CD14-positive monocyte (primary cell): ENCODE results near the gene C1QTNF5. TPM values are rescaled to one million over a fixed set of nuclear protein-coding genes. Genes with fewer than 3 reads are reported as not detected.

Experiments
- DNase-seq, 3 donors: peaks; one replicate each; pipeline ENCODE4 v3.0.0-alpha.2; 2011 to 2022
- H2AFZ ChIP-seq: 2 replicates; pipeline ENCODE4 v1.6.0; 2012; ENCODE audit warnings: mild to moderate bottlenecking, low read depth, low read length, inconsistent platforms; ENCODE audit not compliant: insufficient read depth, poor library complexity, severe bottlenecking
- H3K27ac ChIP-seq, 2 donors: 1 replicate in 1 of 2; 2 replicates in 1 of 2; pipeline ENCODE4 v1.5.1; 2012 to 2013; ENCODE audit warnings: low read length in 2 of 2, control low read depth in 1 of 2, inconsistent platforms in 1 of 2, low read depth in 1 of 2, mild to moderate bottlenecking in 1 of 2
- H3K27me3 ChIP-seq, 2 donors: one replicate each; pipeline versions ENCODE4 v1.6.0 to v1.6.1; 2011 to 2013; ENCODE audit warnings: low read length in 2 of 2; ENCODE audit not compliant: control insufficient read depth in 2 of 2, insufficient read depth in 2 of 2
- H3K36me3 ChIP-seq, 2 donors: replicated peaks in 1 of 2; 1 replicate in 1 of 2; 2 replicates in 1 of 2; pipeline versions ENCODE4 v1.5.1 to v1.6.1; 2012 to 2013; ENCODE audit warnings: low read length in 2 of 2, control low read depth in 1 of 2, inconsistent platforms in 1 of 2, mild to moderate bottlenecking in 1 of 2; ENCODE audit not compliant: insufficient read depth in 2 of 2, control insufficient read depth in 1 of 2
- H3K4me1 ChIP-seq, 2 donors: 1 replicate in 1 of 2; 2 replicates in 1 of 2; pipeline versions ENCODE4 v1.5.1 to v1.6.1; 2012 to 2013; ENCODE audit warnings: low read length in 2 of 2, control low read depth in 1 of 2, inconsistent platforms in 1 of 2, mild to moderate bottlenecking in 1 of 2, moderate library complexity in 1 of 2; ENCODE audit not compliant: insufficient read depth in 2 of 2, control insufficient read depth in 1 of 2
- H3K4me2 ChIP-seq: replicated peaks from 2 replicates; pipeline ENCODE3; 2012; ENCODE audit warnings: low read length, moderate library complexity, mild to moderate bottlenecking; ENCODE audit not compliant: poor library complexity, severe bottlenecking; ENCODE audit errors: extremely low read depth
- H3K4me3 ChIP-seq, 3 experiments: fragments of 200-600 bp in 1 of 3; sonication (generic) in 1 of 3; replicated peaks in 1 of 3; 1 replicate in 2 of 3; 2 replicates in 1 of 3; pipeline ENCODE4 v1.5.1; 2011 to 2013; ENCODE audit warnings: low read length in 3 of 3, mild to moderate bottlenecking in 3 of 3, control low read depth in 2 of 3, low read depth in 2 of 3, inconsistent platforms in 1 of 3, moderate library complexity in 1 of 3
- H3K79me2 ChIP-seq: 2 replicates; pipeline ENCODE4 v1.6.0; 2012; ENCODE audit warnings: mild to moderate bottlenecking, control low read depth, inconsistent platforms, low read length, moderate library complexity; ENCODE audit not compliant: insufficient read depth
- H3K9ac ChIP-seq: 2 replicates; pipeline ENCODE4 v1.6.0; 2017; ENCODE audit warnings: low read length, mild to moderate bottlenecking; ENCODE audit not compliant: insufficient read depth, poor library complexity, severe bottlenecking
- H3K9me3 ChIP-seq, 2 donors: replicated peaks in 1 of 2; 1 replicate in 1 of 2; 2 replicates in 1 of 2; pipeline versions ENCODE4 v1.5.1 to v1.6.1; 2012 to 2013; ENCODE audit warnings: low read length in 2 of 2, control low read depth in 1 of 2; ENCODE audit not compliant: control insufficient read depth in 1 of 2, insufficient read depth in 1 of 2
- H4K20me1 ChIP-seq: 2 replicates; pipeline ENCODE4 v1.6.0; 2012; ENCODE audit warnings: mild to moderate bottlenecking, low read length, control low read depth, moderate library complexity; ENCODE audit not compliant: insufficient read depth
- H3K27ac Mint-ChIP-seq, 7 donors: one replicate each; pipeline ENCODE4 v1.8.0; 2020; ENCODE audit warnings: mild to moderate bottlenecking in 7 of 7, mixed read lengths in 7 of 7, moderate library complexity in 6 of 7, inconsistent platforms in 2 of 7
- H3K27me3 Mint-ChIP-seq, 3 donors: one replicate each; pipeline ENCODE4 v1.8.0; 2021 to 2022; ENCODE audit warnings: low read depth in 3 of 3, mild to moderate bottlenecking in 3 of 3, mixed read lengths in 3 of 3, moderate library complexity in 3 of 3, inconsistent platforms in 1 of 3
- H3K36me3 Mint-ChIP-seq, 2 donors: one replicate each; pipeline ENCODE4 v1.8.0; 2020; ENCODE audit warnings: mixed read lengths in 2 of 2, inconsistent platforms in 1 of 2, mild to moderate bottlenecking in 1 of 2
- H3K4me1 Mint-ChIP-seq: one replicate; pipeline ENCODE4 v1.8.0; 2020; ENCODE audit warnings: mild to moderate bottlenecking, mixed read lengths
- H3K4me3 Mint-ChIP-seq, 2 donors: one replicate each; pipeline ENCODE4 v1.8.0; 2020; ENCODE audit warnings: mild to moderate bottlenecking in 2 of 2, mixed read lengths in 2 of 2, moderate library complexity in 1 of 2
- H3K9me3 Mint-ChIP-seq, 7 donors: one replicate each; pipeline ENCODE4 v1.8.0; 2020 to 2022; ENCODE audit warnings: mixed read lengths in 7 of 7, mild to moderate bottlenecking in 6 of 7, moderate library complexity in 6 of 7, inconsistent platforms in 2 of 7
- CTCF ChIP-seq: fragments of 200-600 bp; IDR thresholded peaks from one replicate; pipeline ENCODE4 v1.8.0; 2022; ENCODE audit warnings: antibody characterized with exemption, mild to moderate bottlenecking
- WGBS: methylation state at CpG from one replicate; pipeline ENCODE4 v1.1.5; 2013; ENCODE audit warnings: missing lambda C conversion rate; ENCODE audit not compliant: insufficient coverage; 5-methylcytosine and 5-hydroxymethylcytosine counted together
- intact Hi-C, 2 donors: fragments of 100-400 bp; cut with micrococcal nuclease; formaldehyde crosslinking; loops; one replicate each; pipeline versions ENCODE4 v1.15.0 to v1.15.1; 2023
- polyA plus RNA-seq, 3 donors: library from polyadenylated mRNA; depleted of rRNA in 1 of 3; unstranded in 2 of 3; stranded (reverse) in 1 of 3; fragments of 300-500 nt in 2 of 3; fragments of >200 nt in 1 of 3; fragmentation: Illumina TruSeq in 2 of 3; gene quantifications; 1 replicate in 2 of 3; 2 replicates in 1 of 3; pipeline ENCODE4 v1.2.3, GENCODE V29; 2012 to 2021

Gene C1QTNF5
- polyA plus RNA-seq, 3 donors, result not detected

GRCh38 chr11:119309411-119309810 lies 31.3 kb downstream of the C1QTNF5 start:
- H3K9me3 ChIP-seq, result no peaks in the 10 kb centered on the region

GRCh38 chr11:119307974-119308373 lies 32.7 kb downstream of the C1QTNF5 start:
- Histone ChIP-seq H4K20me1 (peaks cover 65% of the 10 kb centered on the region), H3K4me3 (no peak overlapping the region), H3K9me3 (no peaks in the 10 kb centered on the region), H2AFZ (no peak overlapping the region), H3K79me2 (no peaks in the 10 kb centered on the region), H3K27ac (no peak overlapping the region), H3K9ac (no peak overlapping the region), H3K4me2 (no peak overlapping the region), H3K36me3 (peaks cover 48 to 66% of the 10 kb centered on the region in 2 donors), H3K27me3 (no peaks in the 10 kb centered on the region), H3K4me1 (no peaks in the 10 kb centered on the region)
- intact Hi-C loops, result no loop called here
- TF ChIP-seq CTCF, result no peak
- Mint-ChIP-seq H3K9me3 (no peaks in the 10 kb centered on the region), H3K36me3 (peaks cover 51 to 69% of the 10 kb centered on the region in 2 donors), H3K27me3 (peaks cover 3 to 11% (median 9%) of the 10 kb centered on the region in 3 donors), H3K27ac (no peak overlapping the region), H3K4me1 (no peaks in the 10 kb centered on the region), H3K4me3 (no peak overlapping the region)
- DNase-seq, result no peak
- 93% methylated on average over 5 of the region's 5 CpGs for WGBS

More at GRCh38 chr11:119309411-119309810, 31.3 kb downstream of the C1QTNF5 start:
- Histone ChIP-seq H2AFZ (no peak overlapping the region), H3K4me2 (no peak overlapping the region), H3K79me2 (no peaks in the 10 kb centered on the region), H3K4me1 (no peaks in the 10 kb centered on the region), H3K27ac (no peak overlapping the region), H3K36me3 (peaks cover 33 to 52% of the 10 kb centered on the region in 2 donors), H3K4me3 (no peak overlapping the region), H4K20me1 (peaks cover 50% of the 10 kb centered on the region), H3K27me3 (peaks cover 0 to 9% of the 10 kb centered on the region in 2 donors), H3K9ac (no peak overlapping the region)
- WGBS, result 97% methylated on average over 11 of the region's 11 CpGs
- Mint-ChIP-seq H3K36me3 (peaks cover 37 to 54% of the 10 kb centered on the region in 2 donors), H3K27me3 (peaks cover 11 to 22% (median 20%) of the 10 kb centered on the region in 3 donors), H3K9me3 (no peaks in the 10 kb centered on the region), H3K4me3 (no peak overlapping the region), H3K27ac (no peak overlapping the region), H3K4me1 (no peaks in the 10 kb centered on the region)
- TF ChIP-seq CTCF, result no peak
- no peak for DNase-seq
- intact Hi-C loops, result no loop called here
